KMS-11 (cell line): ENCODE measurements around the gene MAPT.

Source experiments
- H2AFZ ChIP-seq: fragments of 200-600 bp; sonication (generic); 2 replicates; pipeline ENCODE4 v1.6.1; 2016; ENCODE audit warnings: antibody characterized with exemption, mixed run types, low read depth
- H3K27ac ChIP-seq: fragments of 200-600 bp; sonication (generic); 2 replicates; pipeline ENCODE4 v1.6.1; 2016; ENCODE audit warnings: mild to moderate bottlenecking, mixed run types
- H3K27me3 ChIP-seq: fragments of 200-600 bp; sonication (generic); 2 replicates; pipeline ENCODE4 v1.6.1; 2017; ENCODE audit warnings: mild to moderate bottlenecking, low read depth, mixed run types, moderate library complexity; ENCODE audit not compliant: insufficient read depth
- H3K36me3 ChIP-seq: fragments of 200-600 bp; sonication (generic); 2 replicates; pipeline ENCODE4 v1.6.1; 2017; ENCODE audit warnings: mild to moderate bottlenecking, mixed run types; ENCODE audit not compliant: insufficient read depth
- H3K4me1 ChIP-seq: fragments of 200-600 bp; sonication (generic); 2 replicates; pipeline ENCODE4 v1.6.1; 2016; ENCODE audit warnings: mild to moderate bottlenecking, low read depth, mixed run types; ENCODE audit not compliant: poor library complexity, severe bottlenecking
- H3K4me2 ChIP-seq: fragments of 200-600 bp; sonication (generic); 2 replicates; pipeline ENCODE4 v1.7.0; 2016; ENCODE audit warnings: mild to moderate bottlenecking, mixed run types
- H3K4me3 ChIP-seq: fragments of 200-600 bp; sonication (generic); IDR thresholded peaks from 2 replicates; pipeline ENCODE4 v1.6.1; 2017; ENCODE audit warnings: low read depth, low read length, mixed read lengths; ENCODE audit not compliant: insufficient read depth
- H3K79me2 ChIP-seq: fragments of 200-600 bp; sonication (generic); 2 replicates; pipeline ENCODE4 v1.6.1; 2016; ENCODE audit warnings: low read depth, mixed run types; ENCODE audit not compliant: insufficient read depth
- H3K9ac ChIP-seq: fragments of 200-600 bp; sonication (generic); 2 replicates; pipeline ENCODE4 v1.6.1; 2016; ENCODE audit warnings: mild to moderate bottlenecking, mixed run types
- H4K20me1 ChIP-seq: fragments of 200-600 bp; sonication (generic); 2 replicates; pipeline ENCODE4 v1.6.1; 2016; ENCODE audit warnings: mild to moderate bottlenecking, mixed run types; ENCODE audit not compliant: insufficient read depth
- TF ChIP-seq, protein P1 (sequence below): fragments of 200-600 bp; sonication (generic); conservative IDR thresholded peaks from 2 replicates; pipeline ENCODE4 v1.6.1; 2017; ENCODE audit warnings: low read depth, mild to moderate bottlenecking, antibody characterized with exemption, low read length, moderate library complexity, mixed read lengths

Gene MAPT

GRCh38 chr17:45976755-45977505 is 82.6 kb downstream of the MAPT start:
- Histone ChIP-seq H3K27me3 (no peaks in the 10 kb centered on the region), H3K4me1 (no peaks in the 10 kb centered on the region), H4K20me1 (no peaks in the 10 kb centered on the region), H2AFZ (no peak overlapping the region), H3K36me3 (no peaks in the 10 kb centered on the region), H3K4me2 (no peak overlapping the region), H3K9ac (no peak overlapping the region), H3K79me2 (no peaks in the 10 kb centered on the region), H3K27ac (no peak overlapping the region), H3K4me3 (no peak overlapping the region)
- TF ChIP-seq, protein P1, sequence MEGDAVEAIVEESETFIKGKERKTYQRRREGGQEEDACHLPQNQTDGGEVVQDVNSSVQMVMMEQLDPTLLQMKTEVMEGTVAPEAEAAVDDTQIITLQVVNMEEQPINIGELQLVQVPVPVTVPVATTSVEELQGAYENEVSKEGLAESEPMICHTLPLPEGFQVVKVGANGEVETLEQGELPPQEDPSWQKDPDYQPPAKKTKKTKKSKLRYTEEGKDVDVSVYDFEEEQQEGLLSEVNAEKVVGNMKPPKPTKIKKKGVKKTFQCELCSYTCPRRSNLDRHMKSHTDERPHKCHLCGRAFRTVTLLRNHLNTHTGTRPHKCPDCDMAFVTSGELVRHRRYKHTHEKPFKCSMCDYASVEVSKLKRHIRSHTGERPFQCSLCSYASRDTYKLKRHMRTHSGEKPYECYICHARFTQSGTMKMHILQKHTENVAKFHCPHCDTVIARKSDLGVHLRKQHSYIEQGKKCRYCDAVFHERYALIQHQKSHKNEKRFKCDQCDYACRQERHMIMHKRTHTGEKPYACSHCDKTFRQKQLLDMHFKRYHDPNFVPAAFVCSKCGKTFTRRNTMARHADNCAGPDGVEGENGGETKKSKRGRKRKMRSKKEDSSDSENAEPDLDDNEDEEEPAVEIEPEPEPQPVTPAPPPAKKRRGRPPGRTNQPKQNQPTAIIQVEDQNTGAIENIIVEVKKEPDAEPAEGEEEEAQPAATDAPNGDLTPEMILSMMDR = no peak

GRCh38 chr17:45977506-45977824 is 83.1 kb downstream of the MAPT start:
- no peak overlapping the region for H3K27ac ChIP-seq
- TF ChIP-seq, protein P1 = no peak

GRCh38 chr17:45977976-45978626 is 83.7 kb downstream of the MAPT start:
- Histone ChIP-seq H4K20me1 (no peaks in the 10 kb centered on the region), H3K4me2 (no peak overlapping the region), H3K79me2 (no peaks in the 10 kb centered on the region), H2AFZ (no peak overlapping the region), H3K27ac (no peak overlapping the region), H3K9ac (no peak overlapping the region), H3K36me3 (no peaks in the 10 kb centered on the region), H3K4me1 (no peaks in the 10 kb centered on the region), H3K27me3 (no peaks in the 10 kb centered on the region), H3K4me3 (no peak overlapping the region)
- TF ChIP-seq, protein P1 = no peak

More at GRCh38 chr17:45977506-45977824, 83.1 kb downstream of the MAPT start:
- Histone ChIP-seq H3K79me2 (no peaks in the 10 kb centered on the region), H3K36me3 (no peaks in the 10 kb centered on the region), H3K4me2 (no peak overlapping the region), H3K4me3 (no peak overlapping the region), H3K4me1 (no peaks in the 10 kb centered on the region), H3K9ac (no peak overlapping the region), H4K20me1 (no peaks in the 10 kb centered on the region), H3K27me3 (no peaks in the 10 kb centered on the region), H2AFZ (no peak overlapping the region)

GRCh38 chr17:45979137-45979536 is 84.8 kb downstream of the MAPT start:
- H3K27ac ChIP-seq = no peak overlapping the region
- H3K4me3 ChIP-seq = no peak overlapping the region
- no peaks in the 10 kb centered on the region for H3K79me2 ChIP-seq
- no peaks in the 10 kb centered on the region for H4K20me1 ChIP-seq
- no peak overlapping the region for H2AFZ ChIP-seq
- H3K4me2 ChIP-seq = no peak overlapping the region
- no peak overlapping the region for H3K9ac ChIP-seq
- H3K36me3 ChIP-seq = no peaks in the 10 kb centered on the region
- no peaks in the 10 kb centered on the region for H3K27me3 ChIP-seq
- no peaks in the 10 kb centered on the region for H3K4me1 ChIP-seq
- TF ChIP-seq, protein P1 = no peak
